T1000 (cell line): ENCODE results near the gene RNF213.

Experiments used
- DNase-seq: peaks from one replicate; lab custom pipeline; 2025; ENCODE audit warnings: mixed read lengths; lab: John Stamatoyannopoulos, UW

RNF213 gene

GRCh38 chr17:80352216-80352895 is 91.7 kb downstream of the RNF213 start:
- no peak for DNase-seq

GRCh38 chr17:80352991-80353665 is 92.5 kb downstream of the RNF213 start:
- no peak for DNase-seq

- DNase-seq = no peak
These were observed 93.1 kb downstream of the RNF213 start for GRCh38 chr17:80353718-80354275.

GRCh38 chr17:80354336-80354735 is 93.7 kb downstream of the RNF213 start:
- DNase-seq = no peak

GRCh38 chr17:80356231-80356856 is 95.7 kb downstream of the RNF213 start:
- no peak for DNase-seq

- DNase-seq = no peak
These were observed 97.5 kb downstream of the RNF213 start for GRCh38 chr17:80358131-80358530.

GRCh38 chr17:80358861-80359260 is 98.2 kb downstream of the RNF213 start:
- DNase-seq = no peak

GRCh38 chr17:80359422-80360110 is 98.9 kb downstream of the RNF213 start:
- no peak for DNase-seq

GRCh38 chr17:80360396-80360795 is 99.7 kb downstream of the RNF213 start:
- DNase-seq = no peak

GRCh38 chr17:80361495-80362220 is 101.0 kb downstream of the RNF213 start:
- no peak for DNase-seq

- DNase-seq = no peak
These were observed 101.9 kb downstream of the RNF213 start for GRCh38 chr17:80362428-80363119.

- DNase-seq = no peak
These were observed 102.5 kb downstream of the RNF213 start for GRCh38 chr17:80363120-80363515.

- no peak for DNase-seq
These were observed 103.0 kb downstream of the RNF213 start for GRCh38 chr17:80363518-80364090.

- DNase-seq = no peak
These were observed 103.5 kb downstream of the RNF213 start for GRCh38 chr17:80364091-80364691.

- DNase-seq = no peak
These were observed 104.6 kb downstream of the RNF213 start for GRCh38 chr17:80365001-80365965.

- no peak for DNase-seq
These were observed 105.3 kb downstream of the RNF213 start for GRCh38 chr17:80365983-80366382.

GRCh38 chr17:80367503-80367902 is 106.9 kb downstream of the RNF213 start:
- DNase-seq = no peak

GRCh38 chr17:80371196-80371595 is 110.5 kb downstream of the RNF213 start:
- DNase-seq = no peak

- DNase-seq = no peak
These were observed 111.8 kb downstream of the RNF213 start for GRCh38 chr17:80372456-80372855.
